GM18519 (cell line): ENCODE measurements around the gene CSPG4.

ENCODE experiments used
- ATAC-seq: cut with Tn5 transposase; IDR thresholded peaks from one replicate; pipeline ENCODE4 v1.9.1; 2021; ENCODE audit warnings: mild to moderate bottlenecking, moderate library complexity; ENCODE audit not compliant: unreplicated experiment, low FRiP score

The CSPG4 gene

DNA sequence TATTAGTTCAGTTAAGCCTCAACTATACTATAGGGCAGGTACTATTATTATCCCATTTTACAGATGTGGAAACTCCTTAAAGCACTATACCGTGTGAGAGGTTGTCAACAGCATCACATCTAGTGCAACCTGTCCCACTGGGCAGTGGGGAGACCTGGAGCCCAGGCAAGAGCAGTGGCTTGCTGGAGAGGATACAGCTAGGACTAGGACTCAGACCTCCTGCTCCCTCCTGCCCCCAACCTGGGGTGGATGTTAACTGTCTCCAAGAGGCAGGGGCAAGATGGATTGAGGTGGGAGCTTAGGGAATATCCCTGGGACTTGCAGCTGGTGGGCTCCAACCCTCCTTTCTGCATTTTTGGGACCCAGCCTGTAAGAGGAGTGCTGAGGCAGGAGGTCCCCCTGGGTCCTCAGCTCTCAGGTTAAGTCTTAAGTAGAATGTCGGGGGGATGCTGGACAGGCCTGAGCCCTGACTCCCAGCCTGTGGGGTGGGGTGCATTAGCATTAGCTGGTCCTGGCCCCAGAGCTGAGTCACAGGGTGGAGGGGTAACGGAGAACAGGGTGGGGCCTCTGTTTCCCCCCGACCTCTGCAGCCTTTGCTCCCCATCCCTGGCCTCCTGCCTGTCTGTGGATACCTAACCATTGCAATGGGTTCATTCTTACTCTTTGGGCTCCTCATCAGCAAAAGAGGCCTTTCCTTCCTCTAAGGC, 58.3 kb downstream of the CSPG4 start:
- no peak for ATAC-seq

DNA sequence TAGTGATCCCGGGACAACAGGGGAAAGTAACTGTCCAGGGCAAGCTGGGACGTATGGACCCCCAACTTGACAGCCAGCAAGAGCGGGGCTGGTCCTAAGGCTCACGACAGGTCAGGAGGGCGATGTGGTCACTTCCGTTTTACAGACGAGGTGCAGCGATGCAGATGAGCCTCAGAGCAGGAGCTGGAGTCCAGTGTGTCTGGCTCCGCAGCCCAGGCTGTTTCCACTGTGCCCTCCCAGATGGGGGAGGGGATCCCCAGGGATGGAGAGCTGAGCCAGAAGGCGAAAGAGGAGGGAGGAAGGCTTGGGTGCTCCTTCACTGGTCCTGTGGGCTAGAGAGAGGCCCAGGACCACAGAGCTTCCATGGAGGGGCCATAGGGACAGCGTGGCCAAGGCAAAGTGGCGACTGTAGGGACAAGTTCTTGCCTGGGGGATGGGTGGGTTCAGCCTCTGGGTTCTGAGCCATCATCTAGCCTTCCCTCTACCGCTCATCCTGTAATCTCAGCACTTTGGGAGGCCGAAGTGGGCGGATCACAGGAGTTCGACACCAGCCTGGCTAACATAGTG, 59.2 kb downstream of the CSPG4 start:
- no peak for ATAC-seq

DNA sequence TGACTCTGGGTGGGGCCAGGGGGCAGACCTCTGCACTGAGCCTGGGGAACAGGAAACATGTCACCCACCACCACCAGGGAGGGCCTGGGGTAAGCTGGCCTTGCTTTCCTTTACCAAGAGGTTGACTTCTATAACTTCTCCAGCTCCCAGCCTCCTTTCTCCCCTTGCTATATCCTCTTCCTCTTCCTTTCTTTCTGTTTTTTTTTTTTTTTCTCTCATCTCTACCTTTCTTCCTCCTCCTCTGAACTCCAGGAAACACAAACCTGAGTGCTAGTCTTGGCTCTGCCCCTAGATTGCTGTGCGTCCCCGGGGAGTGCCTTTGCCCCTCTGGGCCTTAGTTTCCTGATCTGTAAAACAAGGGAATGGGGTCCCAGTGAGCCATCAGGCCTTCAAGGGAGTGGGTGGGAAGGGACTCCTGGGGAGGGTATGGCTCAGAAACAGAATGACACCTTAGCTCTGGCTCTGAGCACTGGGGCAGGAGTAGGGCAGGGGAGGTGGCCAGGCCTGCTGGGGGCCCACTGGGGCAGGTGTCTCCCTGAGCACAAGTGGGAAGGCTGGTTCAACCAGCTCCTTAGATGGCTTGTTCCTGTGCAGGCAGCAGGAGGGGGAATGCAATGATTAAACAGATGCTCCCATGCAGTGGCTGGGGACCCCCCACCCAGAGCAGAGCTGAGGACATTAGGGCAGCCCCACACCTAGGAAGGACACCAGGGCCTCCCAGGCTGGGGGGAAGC, 60.7 kb downstream of the CSPG4 start:
- no peak for ATAC-seq

DNA sequence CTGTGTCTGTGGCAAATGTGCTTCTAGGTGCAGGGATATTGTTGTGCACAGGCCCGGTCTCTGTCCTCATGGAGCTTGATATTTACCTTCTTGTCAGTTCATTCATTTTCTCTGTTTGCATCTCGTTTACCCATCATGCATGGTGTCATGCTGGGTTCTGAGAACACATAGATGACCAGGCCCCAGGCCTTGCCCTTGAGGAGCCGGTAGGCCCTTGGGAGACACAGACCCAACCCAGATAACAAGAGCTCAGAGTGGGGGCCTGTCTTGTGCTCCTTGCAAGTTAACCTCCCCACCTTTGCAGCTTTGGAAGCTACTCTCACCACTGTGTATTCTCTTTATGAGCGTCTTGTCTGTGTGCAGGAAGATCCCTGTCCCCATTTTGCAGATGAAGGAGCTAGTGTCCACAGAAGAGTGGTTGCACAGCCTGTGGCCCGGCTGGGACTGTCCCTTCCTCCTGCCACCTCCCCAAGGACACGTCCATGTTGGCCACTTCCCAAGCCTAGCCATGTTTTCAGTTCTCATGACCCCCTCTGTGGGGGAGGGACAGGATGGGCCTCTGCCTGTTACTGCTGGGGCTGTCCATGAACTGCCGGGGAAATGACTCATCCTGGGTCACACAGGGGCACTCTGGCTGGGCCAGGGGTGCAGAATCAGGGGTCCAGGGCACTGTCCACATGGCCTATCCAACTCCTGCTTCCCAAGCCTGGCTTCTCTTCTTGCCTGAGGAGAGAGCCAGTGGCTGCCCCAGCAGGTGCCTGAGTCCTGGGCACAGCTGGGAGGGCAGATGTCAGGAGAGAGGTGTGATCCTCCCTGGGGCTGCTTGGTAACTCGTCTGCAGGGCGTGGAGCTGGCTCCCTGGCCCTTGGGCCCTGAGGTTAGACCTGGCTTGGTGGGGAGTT, 61.5 kb downstream of the CSPG4 start:
- ATAC-seq = no peak

DNA sequence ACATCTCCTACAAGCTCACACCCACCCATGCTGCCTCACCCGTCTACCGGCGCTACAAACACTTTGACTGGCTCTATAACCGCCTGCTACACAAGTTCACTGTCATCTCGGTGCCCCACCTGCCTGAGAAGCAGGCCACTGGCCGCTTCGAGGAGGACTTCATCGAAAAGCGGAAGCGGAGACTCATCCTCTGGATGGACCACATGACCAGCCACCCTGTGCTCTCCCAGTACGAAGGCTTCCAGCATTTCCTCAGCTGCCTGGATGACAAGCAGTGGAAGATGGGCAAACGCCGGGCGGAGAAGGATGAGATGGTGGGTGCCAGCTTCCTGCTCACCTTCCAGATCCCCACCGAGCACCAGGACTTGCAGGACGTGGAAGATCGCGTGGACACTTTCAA, 62.8 kb downstream of the CSPG4 start:
- ATAC-seq = no peak

DNA sequence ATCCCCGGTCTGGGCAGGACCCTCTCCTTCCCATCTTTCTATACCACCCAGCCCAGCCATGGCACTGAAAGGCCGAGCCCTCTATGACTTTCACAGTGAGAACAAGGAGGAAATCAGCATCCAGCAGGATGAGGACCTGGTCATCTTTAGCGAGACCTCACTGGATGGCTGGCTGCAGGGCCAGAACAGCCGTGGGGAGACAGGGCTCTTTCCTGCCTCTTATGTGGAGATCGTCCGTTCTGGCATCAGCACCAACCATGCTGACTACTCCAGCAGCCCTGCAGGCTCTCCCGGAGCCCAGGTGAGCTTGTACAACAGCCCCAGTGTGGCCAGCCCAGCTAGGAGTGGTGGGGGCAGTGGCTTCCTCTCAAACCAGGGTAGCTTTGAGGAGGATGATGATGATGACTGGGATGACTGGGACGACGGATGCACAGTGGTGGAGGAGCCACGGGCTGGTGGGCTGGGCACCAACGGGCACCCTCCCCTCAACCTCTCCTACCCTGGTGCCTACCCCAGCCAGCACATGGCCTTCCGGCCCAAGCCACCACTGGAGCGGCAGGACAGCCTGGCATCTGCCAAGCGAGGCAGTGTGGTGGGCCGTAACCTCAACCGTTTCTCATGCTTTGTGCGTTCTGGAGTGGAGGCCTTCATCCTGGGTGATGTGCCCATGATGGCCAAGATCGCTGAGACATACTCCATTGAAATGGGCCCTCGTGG, 63.4 kb downstream of the CSPG4 start:
- ATAC-seq = no peak

DNA sequence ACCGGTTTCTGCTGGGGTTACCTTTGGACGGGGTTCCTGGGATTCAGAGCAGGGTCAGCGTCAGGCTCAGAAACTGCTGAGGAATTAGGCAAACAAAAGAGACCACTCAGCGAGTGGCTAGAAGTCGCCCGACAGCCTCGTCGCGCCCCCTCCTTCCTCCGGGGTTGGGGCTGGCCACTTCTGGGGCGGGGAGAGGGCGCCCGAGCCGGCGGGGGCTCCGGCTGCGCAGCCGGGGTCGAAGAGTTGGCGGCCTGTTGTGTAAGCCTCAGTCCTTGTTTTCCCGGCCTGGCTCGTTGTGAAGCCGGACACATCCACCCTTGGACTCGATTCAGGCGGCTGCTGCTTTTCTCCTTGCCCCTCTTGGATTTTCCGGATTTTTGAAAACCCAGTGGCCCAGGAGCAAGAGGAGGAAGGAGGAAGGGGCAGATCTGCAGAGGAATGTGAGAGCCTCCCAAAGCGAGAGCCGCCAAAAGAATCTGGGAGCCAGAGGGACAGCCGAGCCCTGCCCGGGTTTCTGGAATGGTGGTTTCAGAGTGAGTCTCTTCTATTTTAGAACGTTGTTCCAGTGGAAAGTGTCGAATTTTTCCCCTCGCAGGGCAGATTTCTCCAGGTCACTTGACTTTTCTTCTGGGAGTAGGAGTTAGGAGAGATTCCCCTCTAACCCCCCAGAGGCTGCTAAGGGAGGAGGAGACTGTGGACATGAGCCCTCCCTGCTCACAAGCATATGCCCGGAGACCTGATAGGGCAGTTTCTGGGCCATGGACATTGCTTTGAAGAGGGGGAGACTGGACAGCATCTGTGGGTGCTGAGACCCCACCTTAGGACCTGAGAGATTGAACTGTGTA, 64.3 kb downstream of the CSPG4 start:
- ATAC-seq = no peak

DNA sequence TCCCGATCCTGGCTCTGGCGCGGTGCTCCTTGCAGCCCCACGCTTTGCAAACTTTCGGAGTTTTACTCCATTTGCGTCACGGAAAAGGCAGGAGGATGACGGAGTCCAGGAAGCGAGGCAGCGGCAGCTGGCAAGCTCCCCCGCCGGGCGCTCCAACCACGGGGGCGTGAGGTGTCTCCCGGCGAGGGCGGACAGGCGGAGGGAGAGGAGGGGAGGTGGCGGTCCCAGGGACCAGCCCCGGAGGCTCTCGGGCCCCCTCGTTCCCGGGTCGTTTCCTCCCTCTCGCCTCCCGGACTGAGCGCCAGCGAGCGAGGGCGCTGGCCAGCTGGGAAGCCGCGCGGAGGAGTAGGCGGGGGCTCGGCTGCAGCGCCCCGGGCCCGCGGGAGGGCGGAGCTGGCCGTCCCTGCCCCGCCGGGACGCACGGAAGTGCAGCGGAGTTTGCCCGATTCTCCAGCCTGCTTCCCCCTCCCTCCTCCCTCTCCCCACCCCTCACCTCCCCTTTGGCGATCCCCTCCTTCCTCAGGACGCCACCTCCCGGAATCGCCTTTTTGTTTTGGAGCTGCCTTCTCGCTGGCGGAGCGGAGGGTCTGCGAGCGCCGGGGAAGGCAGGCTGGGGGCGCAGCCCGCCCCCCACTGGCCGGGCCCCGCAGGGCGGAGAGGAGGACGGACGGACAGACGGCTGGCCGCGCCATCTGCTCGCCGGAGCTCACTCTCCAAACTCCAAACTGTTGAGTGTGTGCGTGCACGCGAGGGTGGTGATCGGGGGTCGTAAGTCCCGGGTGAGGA, 65.1 kb downstream of the CSPG4 start, which contains the start of gene SNX33:
TSS of gene SNX33 (plus strand) at position 543 of the 786 bp plus-strand sequence. CDS start 1,191 bp downstream, outside the sequence.
- ATAC-seq = no peak

DNA sequence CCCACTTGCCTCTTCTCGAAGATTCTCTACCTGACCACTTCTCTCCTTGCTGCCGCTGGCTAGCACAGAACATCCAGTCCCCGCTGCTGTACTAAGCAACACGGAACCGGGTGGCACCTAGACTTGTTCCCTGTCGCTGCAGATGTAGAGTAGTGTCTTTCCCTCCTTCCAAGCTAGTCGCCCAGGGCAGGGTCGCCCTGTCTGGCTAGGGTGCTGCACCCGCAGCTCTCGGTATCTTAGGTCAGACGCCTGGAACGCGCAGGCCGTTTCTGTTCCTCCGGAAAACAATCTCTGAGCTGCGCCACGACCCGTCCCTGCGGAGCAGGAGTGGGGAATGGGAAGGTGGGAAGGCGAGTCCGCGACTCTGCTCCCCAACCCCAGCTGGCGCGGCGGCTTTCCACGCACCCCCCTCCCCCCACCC, 65.7 kb downstream of the CSPG4 start:
- no peak for ATAC-seq

DNA sequence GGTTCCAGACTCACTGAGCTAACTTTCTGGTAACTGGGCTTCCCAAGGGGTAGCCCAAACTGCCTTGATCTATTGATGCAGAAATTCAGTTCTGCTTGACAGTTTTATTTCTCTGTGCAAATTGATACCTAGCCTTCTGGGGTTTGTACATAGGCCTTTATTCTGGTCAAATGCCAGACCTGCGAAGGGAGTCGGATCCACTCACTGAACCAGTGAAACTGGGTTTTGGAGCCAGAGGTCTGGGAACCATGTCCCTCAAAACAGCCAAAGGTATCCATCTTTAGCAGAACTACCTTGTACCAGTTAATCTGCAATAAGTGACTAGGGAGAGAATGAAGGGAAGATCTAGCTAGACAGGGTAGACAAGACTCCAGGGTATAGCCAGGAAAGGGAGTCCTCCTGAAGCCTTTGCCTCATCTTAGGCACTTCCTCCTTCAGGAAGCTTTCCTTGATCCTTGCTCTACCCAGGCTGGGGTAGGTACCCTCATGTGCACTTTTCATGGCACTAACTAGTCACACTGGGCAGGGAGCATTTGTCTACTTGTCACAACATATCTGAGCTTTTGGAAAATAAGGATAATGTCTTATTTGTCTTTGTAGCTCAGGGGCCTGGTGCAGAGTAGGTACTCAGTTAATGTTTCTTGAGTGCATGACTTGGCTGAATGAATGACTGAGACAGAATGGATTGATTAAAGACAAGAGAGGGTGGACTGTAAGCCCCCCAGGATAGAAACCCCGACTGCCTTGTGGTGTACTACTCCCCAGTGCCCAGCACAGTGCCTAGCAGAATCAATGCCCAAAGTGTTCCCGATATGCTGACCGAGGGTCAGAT, 66.3 kb downstream of the CSPG4 start:
- ATAC-seq = no peak

DNA sequence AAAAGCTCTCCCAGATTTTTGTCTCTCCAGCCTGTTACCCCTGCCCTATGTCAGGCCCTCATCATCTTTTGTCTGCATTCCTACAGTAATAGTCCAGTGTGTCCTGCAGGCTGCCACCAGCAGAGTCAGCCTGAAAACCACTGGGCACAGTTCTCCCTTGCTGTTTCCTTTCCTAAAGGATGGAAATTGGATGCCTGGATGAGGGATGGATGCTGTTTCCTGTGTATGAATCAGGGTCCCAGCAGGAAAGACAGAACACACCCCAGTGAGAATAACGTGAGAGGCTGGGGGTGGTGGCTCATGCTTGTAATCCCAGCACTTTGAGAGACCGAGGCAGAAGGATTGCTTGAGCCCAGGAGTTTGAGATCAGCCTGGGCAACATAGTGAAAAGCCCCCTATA, 68.3 kb downstream of the CSPG4 start:
- ATAC-seq = no peak

DNA sequence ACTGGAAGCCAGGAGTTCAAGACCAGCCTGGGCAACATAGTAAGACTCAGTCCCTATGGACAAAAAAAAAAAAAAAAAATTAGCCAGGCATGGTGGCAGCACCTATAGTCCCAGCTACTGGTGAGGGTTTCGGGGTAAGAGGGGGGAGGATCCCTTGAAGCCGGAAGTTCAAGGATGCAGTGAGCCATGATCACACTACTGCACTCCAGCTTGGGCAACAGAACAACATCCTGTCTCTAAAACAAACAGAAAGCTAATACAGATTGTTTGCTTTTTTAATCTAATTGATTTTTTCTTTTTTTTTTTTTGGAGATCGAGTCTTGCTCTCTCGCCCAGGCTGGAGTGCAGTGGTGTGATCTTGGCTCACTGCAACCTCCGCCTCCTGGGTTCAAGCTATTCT, 71.0 kb downstream of the CSPG4 start:
- ATAC-seq = no peak

DNA sequence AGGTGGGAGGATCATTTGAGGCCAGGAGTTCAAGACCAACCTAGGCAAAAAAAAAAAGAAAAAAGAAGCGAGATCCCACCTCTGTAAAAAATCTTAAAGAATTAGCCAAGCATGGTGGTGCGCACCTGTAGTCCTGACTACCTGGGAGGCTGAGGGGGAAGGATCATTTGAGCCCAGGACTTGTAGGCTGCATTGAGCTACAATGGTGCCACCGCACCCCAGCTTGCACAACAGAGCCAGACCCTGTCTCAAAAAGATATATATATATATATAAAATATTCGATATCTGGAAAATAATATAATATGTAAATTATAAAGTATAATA, 71.5 kb downstream of the CSPG4 start:
- no peak for ATAC-seq

DNA sequence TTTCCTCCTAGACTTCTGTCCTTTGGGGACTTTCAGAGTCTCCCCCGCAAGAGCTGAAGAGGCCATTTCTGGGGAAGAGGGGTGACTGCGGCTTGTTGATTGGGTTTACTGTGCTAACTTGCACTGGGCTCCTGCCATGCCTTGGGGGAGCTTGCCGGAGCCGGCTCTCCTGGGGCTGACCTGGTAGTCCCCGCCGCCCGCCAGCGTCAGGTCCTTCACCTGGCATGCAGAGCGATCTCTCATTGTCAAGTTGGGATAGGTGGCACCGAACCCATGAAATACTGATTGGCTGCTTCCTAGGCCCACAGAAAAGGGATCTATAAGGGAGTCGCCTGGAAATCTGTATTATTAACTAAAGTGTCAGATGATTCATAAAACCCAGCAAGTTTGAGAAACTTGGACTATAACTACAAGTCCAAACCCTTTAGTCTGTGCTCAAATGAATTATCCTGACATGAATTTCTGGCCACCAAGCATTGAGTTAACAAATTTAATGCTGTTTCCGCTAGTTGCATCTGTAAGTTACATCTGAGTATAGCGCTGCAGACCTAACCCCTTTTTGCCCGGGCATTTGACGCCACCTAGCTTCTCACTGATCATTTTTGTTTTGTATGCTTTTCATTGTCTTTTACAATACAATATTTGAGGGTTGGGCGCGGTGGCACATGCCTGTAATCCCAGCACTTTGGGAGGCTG, 72.0 kb downstream of the CSPG4 start:
- ATAC-seq = peak; percentile 18

DNA sequence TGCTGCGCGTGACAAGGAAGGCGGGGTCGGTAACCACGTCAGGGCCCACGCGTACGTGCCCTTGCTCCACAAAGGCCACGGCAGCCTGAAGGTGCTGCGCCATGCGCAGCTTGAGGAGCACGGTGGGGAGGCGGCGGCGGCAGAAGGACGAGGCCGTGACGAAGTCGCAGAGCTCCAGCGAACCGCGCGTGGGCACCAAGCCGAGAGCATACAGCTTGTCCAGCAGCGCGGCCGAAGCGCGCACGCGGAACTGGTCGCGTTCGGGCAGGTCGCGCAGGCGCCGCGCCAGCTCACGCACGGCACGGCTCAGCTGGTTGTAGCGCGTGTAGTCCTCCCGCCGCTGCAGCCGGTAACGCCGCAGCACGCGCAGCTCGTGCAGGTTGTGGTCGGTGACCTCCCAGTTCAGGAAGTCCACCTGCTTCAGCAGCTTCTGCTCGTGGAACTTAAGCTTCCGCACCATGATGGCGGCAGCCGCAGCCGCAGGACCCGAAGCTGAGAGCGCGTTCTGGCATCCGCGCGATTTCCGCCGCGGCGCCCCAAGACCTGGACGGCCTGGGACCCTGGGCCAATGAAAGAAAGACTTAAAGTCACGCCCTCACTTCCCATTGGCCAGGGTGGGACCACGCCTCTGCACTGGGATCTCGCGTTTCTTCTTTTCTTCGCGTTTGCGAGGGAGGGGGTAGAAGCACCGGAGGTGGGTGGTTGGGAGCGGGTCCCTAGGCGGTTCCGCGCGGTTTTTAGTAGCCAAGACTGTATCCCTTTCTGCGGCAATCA, 72.8 kb downstream of the CSPG4 start, which contains the start of gene IMP3:
TSS of gene IMP3 (minus strand) at position 516 of the 774 bp plus-strand sequence. CDS start at position 460, 56 bp downstream.
- peak; percentile 81 for ATAC-seq

DNA sequence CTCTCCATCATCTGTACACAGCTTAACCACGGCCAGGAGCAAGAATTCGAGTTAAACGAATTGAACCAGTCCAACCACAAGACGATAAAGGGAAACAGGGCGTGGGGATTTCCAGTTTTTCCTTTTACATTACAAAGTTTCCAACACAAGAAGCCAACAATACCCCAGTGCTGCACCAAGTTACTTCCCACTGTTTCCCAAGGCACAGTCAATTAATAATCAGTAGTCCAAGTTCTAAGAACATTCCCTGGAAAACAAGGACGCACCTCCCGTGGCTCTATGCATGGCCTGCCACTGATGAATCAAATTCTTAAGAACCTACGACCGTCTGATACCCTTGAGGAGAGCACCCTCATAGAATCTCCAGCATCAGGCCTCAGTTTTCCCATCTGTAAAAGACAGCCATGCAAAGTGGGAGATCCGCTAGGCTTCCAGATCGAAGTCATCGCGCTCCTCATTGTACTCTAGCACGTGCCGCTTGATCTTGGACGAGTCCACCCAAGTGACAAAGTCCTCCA, 73.4 kb downstream of the CSPG4 start:
- ATAC-seq = no peak
